H1 (cell line): ENCODE data around the gene FNIP2. TPM values are rescaled to one million over a fixed set of nuclear protein-coding genes. Genes with fewer than 3 reads are reported as not detected.

Experiments used
- CTCF ChIA-PET: fragments of 300-600 bp; sonication (Branson Sonifier 250); formaldehyde crosslinking; loops from one replicate; lab custom pipeline; 2021; ENCODE audit not compliant: partially characterized antibody; lab: Charles Lee
- POLR2A ChIA-PET: fragments of 300-600 bp; sonication (Branson Sonifier 250); formaldehyde crosslinking; loops from one replicate; lab custom pipeline; 2021; ENCODE audit warnings: inconsistent platforms; ENCODE audit not compliant: partially characterized antibody; lab: Charles Lee
- DNase-seq, 2 experiments: peaks; one replicate each; pipeline versions ENCODE4 v3.0.0 to v3.0.0-alpha.2; 2010 to 2022; ENCODE audit warnings: low spot score in 2 of 2, low read depth in 1 of 2, mixed read lengths in 1 of 2
- FAIRE-seq: peaks from 2 replicates; lab custom pipeline; 2011; peaks lifted over from hg19 to GRCh38; lab: Jason Lieb, UNC
- H2AFZ ChIP-seq: 2 replicates; pipeline ENCODE4 v1.8.1; 2012; ENCODE audit warnings: low read length, inconsistent platforms
- H2AK5ac ChIP-seq: 2 replicates; pipeline ENCODE4 v1.6.1; 2013; ENCODE audit warnings: low read depth, low read length
- H2BK120ac ChIP-seq: replicated peaks from 2 replicates; pipeline ENCODE3; 2013; ENCODE audit warnings: low read depth, low read length, inconsistent platforms
- H2BK12ac ChIP-seq: 2 replicates; pipeline ENCODE4 v1.6.1; 2013; ENCODE audit warnings: low read depth, low read length
- H2BK15ac ChIP-seq: 2 replicates; pipeline ENCODE4 v1.6.1; 2013; ENCODE audit warnings: low read length
- H2BK20ac ChIP-seq: 2 replicates; pipeline ENCODE4 v1.6.1; 2013; ENCODE audit warnings: low read length
- H2BK5ac ChIP-seq: 2 replicates; pipeline ENCODE4 v1.6.1; 2013; ENCODE audit warnings: low read depth, low read length
- H3K14ac ChIP-seq: 2 replicates; pipeline ENCODE4 v1.6.1; 2013; ENCODE audit warnings: inconsistent platforms; ENCODE audit not compliant: insufficient read length
- H3K18ac ChIP-seq: 2 replicates; pipeline ENCODE4 v1.6.1; 2013; ENCODE audit warnings: low read length; ENCODE audit errors: extremely low read depth
- H3K23ac ChIP-seq: 2 replicates; pipeline ENCODE4 v1.6.1; 2013; ENCODE audit warnings: inconsistent platforms; ENCODE audit not compliant: insufficient read length
- H3K23me2 ChIP-seq: 2 replicates; pipeline ENCODE4 v1.6.1; 2013; ENCODE audit warnings: low read depth, low read length
- H3K27ac ChIP-seq: 2 replicates; pipeline ENCODE4 v1.6.1; 2011; ENCODE audit warnings: low read depth, low read length, inconsistent platforms
- H3K27me3 ChIP-seq, 4 experiments: replicated peaks in 1 of 4; 1 replicate in 1 of 4; 2 replicates in 3 of 4; pipeline versions ENCODE4 v1.6.1 to v1.8.1; 2011 to 2013; ENCODE audit warnings: low read length in 3 of 4, mild to moderate bottlenecking in 3 of 4, inconsistent platforms in 2 of 4, mixed read lengths in 2 of 4, moderate library complexity in 1 of 4; ENCODE audit not compliant: control insufficient read depth in 3 of 4, insufficient read depth in 3 of 4; ENCODE audit errors: extremely low read depth in 1 of 4
- H3K36me3 ChIP-seq, 4 experiments: 2 replicates each; pipeline versions ENCODE4 v1.6.1 to v1.8.1; 2011 to 2013; ENCODE audit warnings: mild to moderate bottlenecking in 4 of 4, low read length in 3 of 4, moderate library complexity in 2 of 4, control low read depth in 1 of 4, inconsistent platforms in 1 of 4; ENCODE audit not compliant: insufficient read depth in 4 of 4, control insufficient read depth in 2 of 4
- H3K4ac ChIP-seq: replicated peaks from 2 replicates; pipeline ENCODE3; 2013; ENCODE audit warnings: low read length, low read depth, mixed read lengths, inconsistent platforms; ENCODE audit not compliant: insufficient read length
- H3K4me1 ChIP-seq, 4 experiments: replicated peaks in 1 of 4; 1 replicate in 1 of 4; 2 replicates in 3 of 4; pipeline versions ENCODE4 v1.6.1 to v1.8.1; 2011 to 2013; ENCODE audit warnings: low read length in 3 of 4, inconsistent platforms in 2 of 4, mixed read lengths in 1 of 4; ENCODE audit not compliant: insufficient read depth in 4 of 4, control insufficient read depth in 3 of 4
- H3K4me2 ChIP-seq, 2 experiments: 2 replicates each; pipeline versions ENCODE4 v1.6.1 to v1.8.1; 2011 to 2013; ENCODE audit warnings: low read depth in 2 of 2, low read length in 2 of 2, control low read depth in 1 of 2, inconsistent platforms in 1 of 2, mild to moderate bottlenecking in 1 of 2; ENCODE audit not compliant: insufficient read depth in 1 of 2
- H3K4me3 ChIP-seq, 4 experiments: fragments of 200-600, 300-600 bp in 1 of 4; sonication (generic), shearing (Covaris generic), sonication (Bioruptor Twin) in 1 of 4; 2 replicates each; pipeline versions ENCODE4 v1.5.1 to v1.8.1; 2011 to 2016; ENCODE audit warnings: low read length in 4 of 4, low read depth in 3 of 4, control low read depth in 2 of 4, inconsistent platforms in 2 of 4, mild to moderate bottlenecking in 2 of 4, mixed read lengths in 1 of 4, moderate library complexity in 1 of 4; ENCODE audit not compliant: insufficient read depth in 2 of 4; ENCODE audit errors: extremely low read depth in 1 of 4
- H3K56ac ChIP-seq: replicated peaks from 2 replicates; pipeline ENCODE3; 2013; ENCODE audit warnings: low read depth, mild to moderate bottlenecking, mixed read lengths, low read length, inconsistent platforms; ENCODE audit not compliant: insufficient read length
- H3K79me1 ChIP-seq: 2 replicates; pipeline ENCODE4 v1.6.1; 2013; ENCODE audit warnings: low read depth, low read length, control low read depth
- H3K79me2 ChIP-seq, 2 experiments: 2 replicates each; pipeline versions ENCODE4 v1.6.1 to v1.8.1; 2012 to 2013; ENCODE audit warnings: low read length in 2 of 2, mild to moderate bottlenecking in 2 of 2, inconsistent platforms in 1 of 2; ENCODE audit not compliant: insufficient read depth in 2 of 2, control insufficient read depth in 1 of 2
- H3K9ac ChIP-seq, 4 experiments: replicated peaks in 1 of 4; 1 replicate in 1 of 4; 2 replicates in 3 of 4; pipeline versions ENCODE4 v1.6.1 to v1.8.1; 2011 to 2013; ENCODE audit warnings: low read depth in 3 of 4, low read length in 3 of 4, control low read depth in 2 of 4, mild to moderate bottlenecking in 2 of 4, moderate library complexity in 2 of 4, inconsistent platforms in 1 of 4; ENCODE audit errors: extremely low read depth in 1 of 4
- H3K9me3 ChIP-seq, 2 experiments: 2 replicates each; pipeline versions ENCODE4 v1.6.1 to v1.8.1; 2012 to 2013; ENCODE audit warnings: mild to moderate bottlenecking in 2 of 2, moderate library complexity in 2 of 2, control low read depth in 1 of 2, inconsistent platforms in 1 of 2, low read depth in 1 of 2, low read length in 1 of 2, mixed read lengths in 1 of 2; ENCODE audit not compliant: insufficient read depth in 2 of 2
- H4K20me1 ChIP-seq, 2 experiments: replicated peaks in 1 of 2; 2 replicates each; pipeline versions ENCODE3 to v1.8.1; 2011 to 2013; ENCODE audit warnings: inconsistent platforms in 2 of 2, low read length in 2 of 2, mild to moderate bottlenecking in 1 of 2; ENCODE audit not compliant: insufficient read depth in 2 of 2, control insufficient read depth in 1 of 2
- H4K5ac ChIP-seq: 2 replicates; pipeline ENCODE4 v1.6.1; 2013; ENCODE audit warnings: low read length, low read depth, mixed read lengths, inconsistent platforms; ENCODE audit not compliant: insufficient read length
- H4K8ac ChIP-seq: 2 replicates; pipeline ENCODE4 v1.8.0; 2013; ENCODE audit warnings: mild to moderate bottlenecking, moderate library complexity, low read length, inconsistent platforms; ENCODE audit not compliant: insufficient read depth; ENCODE audit errors: extremely low read depth
- H4K91ac ChIP-seq: replicated peaks from 2 replicates; pipeline ENCODE3; 2013; ENCODE audit warnings: low read length, mixed read lengths, inconsistent platforms; ENCODE audit not compliant: insufficient read length
- BCL11A ChIP-seq, 2 experiments: IDR thresholded peaks; one replicate each; pipeline ENCODE4 v1.6.1; 2011; ENCODE audit warnings: low read depth in 2 of 2, low read length in 2 of 2, mild to moderate bottlenecking in 2 of 2
- CBX5 ChIP-seq: fragments of 300-800, 300-1000 bp; sonication (generic); IDR thresholded peaks from 2 replicates; pipeline ENCODE4 v1.7.1; 2016; ENCODE audit warnings: antibody characterized with exemption, low read length, low read depth
- CHD2 ChIP-seq: IDR thresholded peaks from 2 replicates; pipeline ENCODE4 v1.6.1; 2012; ENCODE audit warnings: low read length, improper control_type of control experiment
- EZH2 ChIP-seq: fragments of 200-600 bp; sonication (generic); IDR thresholded peaks from 2 replicates; pipeline ENCODE4 v1.7.1; 2012; ENCODE audit warnings: low read depth, mild to moderate bottlenecking, moderate library complexity, low read length, inconsistent platforms; ENCODE audit not compliant: severe bottlenecking
- HDAC2 ChIP-seq, 2 experiments: fragments of 300-600 bp in 1 of 2; sonication (generic) in 1 of 2; IDR thresholded peaks; 2 replicates each; pipeline ENCODE4 v1.6.1; 2011 to 2012; ENCODE audit warnings: low read depth in 2 of 2, low read length in 2 of 2, mild to moderate bottlenecking in 2 of 2, moderate library complexity in 2 of 2, borderline replicate concordance in 1 of 2, inconsistent platforms in 1 of 2
- KDM1A ChIP-seq: fragments of 200-600, 300-600 bp; sonication (generic); IDR thresholded peaks from 2 replicates; pipeline ENCODE4 v1.7.1; 2016; ENCODE audit warnings: mild to moderate bottlenecking, low read length, borderline replicate concordance
- NANOG ChIP-seq: IDR thresholded peaks from 2 replicates; pipeline ENCODE4 v1.6.1; 2011; ENCODE audit warnings: low read length, low read depth, mild to moderate bottlenecking, inconsistent platforms; ENCODE audit not compliant: insufficient read depth, poor library complexity, severe bottlenecking
- POU5F1 ChIP-seq: IDR thresholded peaks from 2 replicates; pipeline ENCODE4 v1.6.1; 2011; ENCODE audit warnings: low read depth, mild to moderate bottlenecking, low read length, moderate library complexity
- SAP30 ChIP-seq: fragments of 300-600 bp; sonication (generic); IDR thresholded peaks from 2 replicates; pipeline ENCODE4 v1.7.1; 2012; ENCODE audit warnings: low read length, moderate library complexity, mild to moderate bottlenecking, inconsistent platforms; ENCODE audit not compliant: insufficient read depth, insufficient replicate concordance
- SIX5 ChIP-seq: IDR thresholded peaks from 2 replicates; pipeline ENCODE4 v1.6.1; 2011; ENCODE audit warnings: mild to moderate bottlenecking, low read depth, low read length
- SP1 ChIP-seq: IDR thresholded peaks from 2 replicates; pipeline ENCODE4 v1.6.1; 2011; ENCODE audit warnings: low read depth, low read length
- SRF ChIP-seq: IDR thresholded peaks from 2 replicates; pipeline ENCODE4 v1.6.1; 2011; ENCODE audit warnings: mild to moderate bottlenecking, low read depth, low read length, moderate library complexity
- SUZ12 ChIP-seq: fragments of 200-600 bp; sonication (generic); IDR thresholded peaks from 2 replicates; pipeline ENCODE4 v1.6.1; 2012; ENCODE audit warnings: mild to moderate bottlenecking, inconsistent platforms, low read length, moderate library complexity, mixed read lengths
- TEAD4 ChIP-seq: IDR thresholded peaks from 2 replicates; pipeline ENCODE4 v1.6.1; 2012; ENCODE audit warnings: low read depth, low read length, inconsistent platforms, mixed read lengths
- WGBS, 2 experiments: shearing (Covaris generic) in 1 of 2; methylation state at CpG; one replicate each; pipeline versions ENCODE4 v1.1.6 to v1.1.7; 2013 to 2015; ENCODE audit warnings: low lambda C conversion rate in 2 of 2, mixed read lengths in 2 of 2, inconsistent platforms in 1 of 2, low coverage in 1 of 2, missing lambda C conversion rate in 1 of 2; ENCODE audit not compliant: insufficient replicate concordance in 2 of 2, insufficient coverage in 1 of 2, insufficient read length in 1 of 2; ENCODE audit errors: extremely low coverage in 1 of 2, missing lambda C conversion rate in 1 of 2; 5-methylcytosine and 5-hydroxymethylcytosine counted together
- polyA plus RNA-seq, 7 experiments: library from polyadenylated mRNA; depleted of rRNA in 3 of 7; stranded (reverse) in 5 of 7; unstranded in 2 of 7; fragments of >200 nt in 5 of 7; fragments of 200-250 nt in 2 of 7; gene quantifications; 1 replicate in 5 of 7; 2 replicates in 1 of 7; 4 replicates in 1 of 7; pipeline versions ENCODE4 v1.2.1 to v1.2.3, GENCODE V29; 2011 to 2013; ENCODE audit warnings: missing spikeins in 2 of 7, mixed read lengths in 2 of 7
- total RNA-seq: library from RNA; stranded (reverse); fragmentation: NEBNext Ultra II Directional; extraction: Animal tissue kit (Norgen Biotek cat#: 25700); gene quantifications from 2 replicates; pipeline ENCODE4 v1.2.1, GENCODE V29; 2021

FNIP2 gene
- total and polyA plus RNA-seq, 2 of the 8 experiments (the other 6 are each of a cell fraction or from before 2014, with no cell fraction given): 4.0 to 13.0 TPM

DNA sequence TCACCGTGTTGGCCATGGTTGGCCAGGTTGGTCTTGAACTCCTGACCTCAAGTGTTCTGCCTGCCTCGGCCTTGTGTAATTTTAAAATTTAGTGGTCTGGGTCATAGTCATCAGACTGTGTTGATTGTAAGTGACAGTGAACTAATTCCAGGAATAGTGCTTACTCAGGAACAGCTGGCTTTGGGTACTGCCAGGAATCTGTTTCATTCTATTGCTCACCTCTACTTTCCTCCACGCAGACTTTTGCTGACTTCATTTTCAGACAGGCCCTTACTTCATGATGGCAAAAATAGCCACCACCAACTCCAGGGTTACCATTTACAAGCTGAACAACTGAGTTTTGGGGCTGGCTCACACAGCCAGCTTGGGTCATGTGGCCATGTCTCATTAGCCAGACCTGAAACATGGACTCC lies 54.6 kb downstream of the FNIP2 start:
- H2BK5ac ChIP-seq: no peak overlapping the region
- H2AK5ac ChIP-seq: no peak overlapping the region
- no peaks in the 10 kb centered on the region for H4K20me1 ChIP-seq
- no peaks in the 10 kb centered on the region for H3K27me3 ChIP-seq
- no peak overlapping the region for H3K18ac ChIP-seq
- H3K4me3 ChIP-seq: no peak overlapping the region
- H4K5ac ChIP-seq: no peak overlapping the region
- H3K36me3 ChIP-seq: no peaks in the 10 kb centered on the region
- no peaks in the 10 kb centered on the region for H3K79me2 ChIP-seq
- H3K23me2 ChIP-seq: no peaks in the 10 kb centered on the region
- no peak overlapping the region for H2BK20ac ChIP-seq
- WGBS, 2 experiments: 93% methylated on average over 3 of the region's 3 CpGs; no CpG with 5 or more reads in 1 of the 2 experiments
- no peak overlapping the region for H3K4ac ChIP-seq
- POLR2A ChIA-PET: interaction anchor here (1.2 kb wide), 1 partner anchor 26 kb away, joined by 3 read pairs; no protein-coding TSS in a partner anchor
- H3K14ac ChIP-seq: no peak overlapping the region
- peaks cover 2% of the 10 kb centered on the region; the same call in 1 of the 2 replicates for H3K79me1 ChIP-seq
- no peak overlapping the region for H3K56ac ChIP-seq
- H2BK12ac ChIP-seq: no peak overlapping the region
- no peak overlapping the region for H2BK120ac ChIP-seq
- H3K9ac ChIP-seq: no peak overlapping the region
- DNase-seq (no peak), FAIRE-seq (no peak)
- no peaks in the 10 kb centered on the region for H3K9me3 ChIP-seq
- H3K4me1 ChIP-seq: no peaks in the 10 kb centered on the region
- H3K4me2 ChIP-seq: no peak overlapping the region
- H4K8ac ChIP-seq: no peak overlapping the region
- H3K23ac ChIP-seq: no peak overlapping the region
- no peak overlapping the region for H3K27ac ChIP-seq
- CTCF ChIA-PET: interaction anchor here (1.0 to 2.4 kb wide), 3 partner anchors 12 to 28 kb away, joined by 3 to 7 read pairs (median 4); no protein-coding TSS in a partner anchor
- H2AFZ ChIP-seq: no peak overlapping the region
- no peak overlapping the region for H4K91ac ChIP-seq
- H2BK15ac ChIP-seq: no peak overlapping the region
- no peak for TF ChIP-seq SUZ12
- TF ChIP-seq EZH2: no peak
- TF ChIP-seq SRF: no peak
- no peak for TF ChIP-seq CHD2
- TF ChIP-seq NANOG: no peak
- no peak for TF ChIP-seq SIX5
- no peak for TF ChIP-seq POU5F1
- no peak for TF ChIP-seq KDM1A
- no peak for TF ChIP-seq SP1
- no peak for TF ChIP-seq HDAC2 (IDR thresholded peaks at IDR 0.05; ENCODE audit: borderline replicate concordance in 1 of 2, low read depth in 2 of 2, low read length in 2 of 2)
- no peak for TF ChIP-seq BCL11A (IDR thresholded peaks at IDR 0.05; ENCODE audit: low read depth in 2 of 2, low read length in 2 of 2)
- no peak for TF ChIP-seq TEAD4
- TF ChIP-seq SAP30: no peak
- no peak for TF ChIP-seq CBX5
